GM21360 (cell line): ENCODE measurements around the gene CAB39L.
"Not testable (repeated sequence)": the region's sequence is repeated elsewhere in the genome, so short reads cannot be mapped to it uniquely, and the experiment has no call there.

Experiments used
- ATAC-seq: cut with Tn5 transposase; IDR thresholded peaks from one replicate; pipeline ENCODE4 v1.9.1; 2021; ENCODE audit warnings: mild to moderate bottlenecking, moderate library complexity; ENCODE audit not compliant: unreplicated experiment

CAB39L gene

GRCh38 chr13:49294723-49295122, 149.1 kb downstream of the CAB39L start:
- not testable (repeated sequence) for ATAC-seq

GRCh38 chr13:49292742-49293486, 150.9 kb downstream of the CAB39L start:
- ATAC-seq: no peak

GRCh38 chr13:49288458-49288857, 155.4 kb downstream of the CAB39L start:
- ATAC-seq: no peak

- no peak for ATAC-seq
Observed at GRCh38 chr13:49287995-49288394, 155.9 kb downstream of the CAB39L start.

- no peak for ATAC-seq
Observed at GRCh38 chr13:49279885-49280284, 164.0 kb downstream of the CAB39L start.

GRCh38 chr13:49279112-49279511, 164.8 kb downstream of the CAB39L start:
- no peak for ATAC-seq

- ATAC-seq: no peak
Observed at GRCh38 chr13:49278211-49278610, 165.7 kb downstream of the CAB39L start.

GRCh38 chr13:49272296-49272695, 171.6 kb downstream of the CAB39L start:
- ATAC-seq: no peak

- no peak for ATAC-seq
Observed at GRCh38 chr13:49271264-49271663, 172.6 kb downstream of the CAB39L start.

- no peak for ATAC-seq
Observed at GRCh38 chr13:49265822-49266221, 178.0 kb downstream of the CAB39L start.

- ATAC-seq: no peak
Observed at GRCh38 chr13:49262634-49263033, 181.2 kb downstream of the CAB39L start.

GRCh38 chr13:49259586-49259985, 184.3 kb downstream of the CAB39L start:
- ATAC-seq: no peak
